H1 (cell line): Measurements from ENCODE around the gene RNASET2. TPM values are rescaled to one million over a fixed set of nuclear protein-coding genes. Genes with fewer than 3 reads are reported as not detected.

Experiments
- CTCF ChIA-PET: fragments of 300-600 bp; sonication (Branson Sonifier 250); formaldehyde crosslinking; loops from one replicate; lab custom pipeline; 2021; ENCODE audit not compliant: partially characterized antibody; lab: Charles Lee
- POLR2A ChIA-PET: fragments of 300-600 bp; sonication (Branson Sonifier 250); formaldehyde crosslinking; loops from one replicate; lab custom pipeline; 2021; ENCODE audit warnings: inconsistent platforms; ENCODE audit not compliant: partially characterized antibody; lab: Charles Lee
- DNase-seq, 2 experiments: peaks; one replicate each; pipeline versions ENCODE4 v3.0.0 to v3.0.0-alpha.2; 2010 to 2022; ENCODE audit warnings: low spot score in 2 of 2, low read depth in 1 of 2, mixed read lengths in 1 of 2
- FAIRE-seq: peaks from 2 replicates; lab custom pipeline; 2011; peaks lifted over from hg19 to GRCh38; lab: Jason Lieb, UNC
- H2AFZ ChIP-seq: 2 replicates; pipeline ENCODE4 v1.8.1; 2012; ENCODE audit warnings: low read length, inconsistent platforms
- H2AK5ac ChIP-seq: 2 replicates; pipeline ENCODE4 v1.6.1; 2013; ENCODE audit warnings: low read depth, low read length
- H2BK120ac ChIP-seq: replicated peaks from 2 replicates; pipeline ENCODE3; 2013; ENCODE audit warnings: low read depth, low read length, inconsistent platforms
- H2BK12ac ChIP-seq: 2 replicates; pipeline ENCODE4 v1.6.1; 2013; ENCODE audit warnings: low read depth, low read length
- H2BK15ac ChIP-seq: 2 replicates; pipeline ENCODE4 v1.6.1; 2013; ENCODE audit warnings: low read length
- H2BK20ac ChIP-seq: 2 replicates; pipeline ENCODE4 v1.6.1; 2013; ENCODE audit warnings: low read length
- H2BK5ac ChIP-seq: 2 replicates; pipeline ENCODE4 v1.6.1; 2013; ENCODE audit warnings: low read depth, low read length
- H3K14ac ChIP-seq: 2 replicates; pipeline ENCODE4 v1.6.1; 2013; ENCODE audit warnings: inconsistent platforms; ENCODE audit not compliant: insufficient read length
- H3K18ac ChIP-seq: 2 replicates; pipeline ENCODE4 v1.6.1; 2013; ENCODE audit warnings: low read length; ENCODE audit errors: extremely low read depth
- H3K23ac ChIP-seq: 2 replicates; pipeline ENCODE4 v1.6.1; 2013; ENCODE audit warnings: inconsistent platforms; ENCODE audit not compliant: insufficient read length
- H3K23me2 ChIP-seq: 2 replicates; pipeline ENCODE4 v1.6.1; 2013; ENCODE audit warnings: low read depth, low read length
- H3K27ac ChIP-seq: 2 replicates; pipeline ENCODE4 v1.6.1; 2011; ENCODE audit warnings: low read depth, low read length, inconsistent platforms
- H3K27me3 ChIP-seq, 4 experiments: replicated peaks in 1 of 4; 1 replicate in 1 of 4; 2 replicates in 3 of 4; pipeline versions ENCODE4 v1.6.1 to v1.8.1; 2011 to 2013; ENCODE audit warnings: low read length in 3 of 4, mild to moderate bottlenecking in 3 of 4, inconsistent platforms in 2 of 4, mixed read lengths in 2 of 4, moderate library complexity in 1 of 4; ENCODE audit not compliant: control insufficient read depth in 3 of 4, insufficient read depth in 3 of 4; ENCODE audit errors: extremely low read depth in 1 of 4
- H3K36me3 ChIP-seq, 4 experiments: 2 replicates each; pipeline versions ENCODE4 v1.6.1 to v1.8.1; 2011 to 2013; ENCODE audit warnings: mild to moderate bottlenecking in 4 of 4, low read length in 3 of 4, moderate library complexity in 2 of 4, control low read depth in 1 of 4, inconsistent platforms in 1 of 4; ENCODE audit not compliant: insufficient read depth in 4 of 4, control insufficient read depth in 2 of 4
- H3K4ac ChIP-seq: replicated peaks from 2 replicates; pipeline ENCODE3; 2013; ENCODE audit warnings: low read length, low read depth, mixed read lengths, inconsistent platforms; ENCODE audit not compliant: insufficient read length
- H3K4me1 ChIP-seq, 4 experiments: replicated peaks in 1 of 4; 1 replicate in 1 of 4; 2 replicates in 3 of 4; pipeline versions ENCODE4 v1.6.1 to v1.8.1; 2011 to 2013; ENCODE audit warnings: low read length in 3 of 4, inconsistent platforms in 2 of 4, mixed read lengths in 1 of 4; ENCODE audit not compliant: insufficient read depth in 4 of 4, control insufficient read depth in 3 of 4
- H3K4me2 ChIP-seq, 2 experiments: 2 replicates each; pipeline versions ENCODE4 v1.6.1 to v1.8.1; 2011 to 2013; ENCODE audit warnings: low read depth in 2 of 2, low read length in 2 of 2, control low read depth in 1 of 2, inconsistent platforms in 1 of 2, mild to moderate bottlenecking in 1 of 2; ENCODE audit not compliant: insufficient read depth in 1 of 2
- H3K4me3 ChIP-seq, 4 experiments: fragments of 200-600, 300-600 bp in 1 of 4; sonication (generic), shearing (Covaris generic), sonication (Bioruptor Twin) in 1 of 4; 2 replicates each; pipeline versions ENCODE4 v1.5.1 to v1.8.1; 2011 to 2016; ENCODE audit warnings: low read length in 4 of 4, low read depth in 3 of 4, control low read depth in 2 of 4, inconsistent platforms in 2 of 4, mild to moderate bottlenecking in 2 of 4, mixed read lengths in 1 of 4, moderate library complexity in 1 of 4; ENCODE audit not compliant: insufficient read depth in 2 of 4; ENCODE audit errors: extremely low read depth in 1 of 4
- H3K56ac ChIP-seq: replicated peaks from 2 replicates; pipeline ENCODE3; 2013; ENCODE audit warnings: low read depth, mild to moderate bottlenecking, mixed read lengths, low read length, inconsistent platforms; ENCODE audit not compliant: insufficient read length
- H3K79me1 ChIP-seq: 2 replicates; pipeline ENCODE4 v1.6.1; 2013; ENCODE audit warnings: low read depth, low read length, control low read depth
- H3K79me2 ChIP-seq, 2 experiments: 2 replicates each; pipeline versions ENCODE4 v1.6.1 to v1.8.1; 2012 to 2013; ENCODE audit warnings: low read length in 2 of 2, mild to moderate bottlenecking in 2 of 2, inconsistent platforms in 1 of 2; ENCODE audit not compliant: insufficient read depth in 2 of 2, control insufficient read depth in 1 of 2
- H3K9ac ChIP-seq, 4 experiments: replicated peaks in 1 of 4; 1 replicate in 1 of 4; 2 replicates in 3 of 4; pipeline versions ENCODE4 v1.6.1 to v1.8.1; 2011 to 2013; ENCODE audit warnings: low read depth in 3 of 4, low read length in 3 of 4, control low read depth in 2 of 4, mild to moderate bottlenecking in 2 of 4, moderate library complexity in 2 of 4, inconsistent platforms in 1 of 4; ENCODE audit errors: extremely low read depth in 1 of 4
- H3K9me3 ChIP-seq, 2 experiments: 2 replicates each; pipeline versions ENCODE4 v1.6.1 to v1.8.1; 2012 to 2013; ENCODE audit warnings: mild to moderate bottlenecking in 2 of 2, moderate library complexity in 2 of 2, control low read depth in 1 of 2, inconsistent platforms in 1 of 2, low read depth in 1 of 2, low read length in 1 of 2, mixed read lengths in 1 of 2; ENCODE audit not compliant: insufficient read depth in 2 of 2
- H4K20me1 ChIP-seq, 2 experiments: replicated peaks in 1 of 2; 2 replicates each; pipeline versions ENCODE3 to v1.8.1; 2011 to 2013; ENCODE audit warnings: inconsistent platforms in 2 of 2, low read length in 2 of 2, mild to moderate bottlenecking in 1 of 2; ENCODE audit not compliant: insufficient read depth in 2 of 2, control insufficient read depth in 1 of 2
- H4K5ac ChIP-seq: 2 replicates; pipeline ENCODE4 v1.6.1; 2013; ENCODE audit warnings: low read length, low read depth, mixed read lengths, inconsistent platforms; ENCODE audit not compliant: insufficient read length
- H4K8ac ChIP-seq: 2 replicates; pipeline ENCODE4 v1.8.0; 2013; ENCODE audit warnings: mild to moderate bottlenecking, moderate library complexity, low read length, inconsistent platforms; ENCODE audit not compliant: insufficient read depth; ENCODE audit errors: extremely low read depth
- H4K91ac ChIP-seq: replicated peaks from 2 replicates; pipeline ENCODE3; 2013; ENCODE audit warnings: low read length, mixed read lengths, inconsistent platforms; ENCODE audit not compliant: insufficient read length
- BACH1 ChIP-seq: IDR thresholded peaks from 2 replicates; pipeline ENCODE4 v1.6.1; 2012; ENCODE audit warnings: low read length, improper control_type of control experiment
- CEBPB ChIP-seq: IDR thresholded peaks from 2 replicates; pipeline ENCODE4 v1.6.1; 2012; ENCODE audit warnings: low read depth, low read length
- EZH2 ChIP-seq: fragments of 200-600 bp; sonication (generic); IDR thresholded peaks from 2 replicates; pipeline ENCODE4 v1.7.1; 2012; ENCODE audit warnings: low read depth, mild to moderate bottlenecking, moderate library complexity, low read length, inconsistent platforms; ENCODE audit not compliant: severe bottlenecking
- JUND ChIP-seq: IDR thresholded peaks from 2 replicates; pipeline ENCODE4 v1.6.1; 2011; ENCODE audit warnings: mild to moderate bottlenecking, improper control_type of control experiment, low read length
- KDM5A ChIP-seq: fragments of 200-600 bp; IDR thresholded peaks from 2 replicates; pipeline ENCODE4 v1.7.1; 2012; ENCODE audit warnings: mild to moderate bottlenecking, low read length, inconsistent platforms, mixed read lengths
- MAX ChIP-seq: IDR thresholded peaks from 2 replicates; pipeline ENCODE4 v1.6.1; 2012; ENCODE audit warnings: inconsistent platforms
- POU5F1 ChIP-seq: IDR thresholded peaks from 2 replicates; pipeline ENCODE4 v1.6.1; 2011; ENCODE audit warnings: low read depth, mild to moderate bottlenecking, low read length, moderate library complexity
- RBBP5 ChIP-seq: IDR thresholded peaks from 2 replicates; pipeline ENCODE4 v1.7.1; 2012; ENCODE audit warnings: low read depth, mild to moderate bottlenecking, inconsistent platforms, low read length, moderate library complexity, borderline replicate concordance
- RXRA ChIP-seq: IDR thresholded peaks from 2 replicates; pipeline ENCODE4 v1.6.1; 2011; ENCODE audit warnings: low read depth, mild to moderate bottlenecking, low read length, moderate library complexity; ENCODE audit not compliant: insufficient read depth
- SIRT6 ChIP-seq: IDR thresholded peaks from one replicate; pipeline ENCODE4 v1.7.1; 2012; ENCODE audit warnings: low read length, inconsistent platforms
- SIX5 ChIP-seq: IDR thresholded peaks from 2 replicates; pipeline ENCODE4 v1.6.1; 2011; ENCODE audit warnings: mild to moderate bottlenecking, low read depth, low read length
- SP2 ChIP-seq: IDR thresholded peaks from 2 replicates; pipeline ENCODE4 v1.6.1; 2012; ENCODE audit warnings: mild to moderate bottlenecking, low read length, inconsistent platforms
- SP4 ChIP-seq: IDR thresholded peaks from 2 replicates; pipeline ENCODE4 v1.6.1; 2012; ENCODE audit warnings: low read length, inconsistent platforms
- TAF1 ChIP-seq: IDR thresholded peaks from 2 replicates; pipeline ENCODE4 v1.6.1; 2011; ENCODE audit warnings: mild to moderate bottlenecking, low read depth, low read length
- TCF12 ChIP-seq: IDR thresholded peaks from 2 replicates; pipeline ENCODE4 v1.6.1; 2011; ENCODE audit warnings: low read depth, mild to moderate bottlenecking, low read length
- TEAD4 ChIP-seq: IDR thresholded peaks from 2 replicates; pipeline ENCODE4 v1.6.1; 2012; ENCODE audit warnings: low read depth, low read length, inconsistent platforms, mixed read lengths
- WGBS, 2 experiments: shearing (Covaris generic) in 1 of 2; methylation state at CpG; one replicate each; pipeline versions ENCODE4 v1.1.6 to v1.1.7; 2013 to 2015; ENCODE audit warnings: low lambda C conversion rate in 2 of 2, mixed read lengths in 2 of 2, inconsistent platforms in 1 of 2, low coverage in 1 of 2, missing lambda C conversion rate in 1 of 2; ENCODE audit not compliant: insufficient replicate concordance in 2 of 2, insufficient coverage in 1 of 2, insufficient read length in 1 of 2; ENCODE audit errors: extremely low coverage in 1 of 2, missing lambda C conversion rate in 1 of 2; 5-methylcytosine and 5-hydroxymethylcytosine counted together
- polyA plus RNA-seq, 7 experiments: library from polyadenylated mRNA; depleted of rRNA in 3 of 7; stranded (reverse) in 5 of 7; unstranded in 2 of 7; fragments of >200 nt in 5 of 7; fragments of 200-250 nt in 2 of 7; gene quantifications; 1 replicate in 5 of 7; 2 replicates in 1 of 7; 4 replicates in 1 of 7; pipeline versions ENCODE4 v1.2.1 to v1.2.3, GENCODE V29; 2011 to 2013; ENCODE audit warnings: missing spikeins in 2 of 7, mixed read lengths in 2 of 7
- total RNA-seq: library from RNA; stranded (reverse); fragmentation: NEBNext Ultra II Directional; extraction: Animal tissue kit (Norgen Biotek cat#: 25700); gene quantifications from 2 replicates; pipeline ENCODE4 v1.2.1, GENCODE V29; 2021

The RNASET2 gene
- total and polyA plus RNA-seq, 2 of the 8 experiments (the other 6 are each of a cell fraction or from before 2014, with no cell fraction given), result 15.7 to 22.9 TPM

GRCh38 chr6:166905505-166906134 lies 50.7 kb downstream of the RNASET2 start:
- no peak overlapping the region for H3K4me2 ChIP-seq
- TF ChIP-seq EZH2 (no peak), RBBP5 (no peak), KDM5A (no peak), RXRA (no peak), SIX5 (no peak), POU5F1 (no peak), CEBPB (no peak), JUND (no peak), TCF12 (no peak), TEAD4 (no peak), MAX (no peak), SP4 (no peak), SP2 (no peak), TAF1 (no peak), BACH1 (no peak), SIRT6 (no peak)

More at GRCh38 chr6:166905505-166906134, 50.7 kb downstream of the RNASET2 start:
- no peak overlapping the region for H2BK5ac ChIP-seq
- H2AFZ ChIP-seq, result no peak overlapping the region
- no peak overlapping the region for H2BK120ac ChIP-seq
- H3K18ac ChIP-seq, result no peak overlapping the region
- no peak overlapping the region for H2BK20ac ChIP-seq
- H4K5ac ChIP-seq, result no peak overlapping the region
- no peak overlapping the region for H3K4ac ChIP-seq
- no peak overlapping the region for H3K9ac ChIP-seq
- H3K27me3 ChIP-seq, result no peaks in the 10 kb centered on the region; a peak in 1 of 7 replicates
- no peak overlapping the region for H3K14ac ChIP-seq
- FAIRE-seq (no peak), DNase-seq (no peak)
- no peaks in the 10 kb centered on the region for H4K20me1 ChIP-seq
- WGBS, 2 experiments, result 91% methylated on average over 11 of the region's 12 CpGs; no CpG with 5 or more reads in 1 of the 2 experiments
- CTCF ChIA-PET, result interaction anchor here (1.1 to 1.7 kb wide), 2 partner anchors 27 to 84 kb away, joined by 3 to 4 read pairs; no protein-coding TSS in a partner anchor
- no peak overlapping the region for H3K23ac ChIP-seq
- no peak overlapping the region for H3K4me3 ChIP-seq
- H3K36me3 ChIP-seq, result no peaks in the 10 kb centered on the region
- no peak overlapping the region for H3K56ac ChIP-seq
- POLR2A ChIA-PET, result no interaction called here
- no peak overlapping the region for H2AK5ac ChIP-seq
- no peaks in the 10 kb centered on the region for H3K79me1 ChIP-seq
- no peak overlapping the region for H4K8ac ChIP-seq
- peaks cover 0 to 9% (median 6%) of the 10 kb centered on the region in 4 experiments; a peak in 6 of 7 replicates for H3K4me1 ChIP-seq
- no peak overlapping the region for H4K91ac ChIP-seq
- no peak overlapping the region for H2BK12ac ChIP-seq
- H2BK15ac ChIP-seq, result no peak overlapping the region
- H3K79me2 ChIP-seq, result no peaks in the 10 kb centered on the region
- no peaks in the 10 kb centered on the region for H3K9me3 ChIP-seq
- H3K23me2 ChIP-seq, result no peaks in the 10 kb centered on the region
- no peak overlapping the region for H3K27ac ChIP-seq
